Stimulated activated CD8-positive, alpha-beta memory T cell treated with anti-CD3 and anti-CD28 coated beads, Interleukin-15, amount 100 ng/mL, for 24 hours (primary cell): ENCODE results near the gene ATP8A2.
"Not testable (repeated sequence)": the region's sequence is repeated elsewhere in the genome, so short reads cannot be mapped to it uniquely, and the experiment has no call there.

Source experiments
- DNase-seq: peaks from one replicate; pipeline ENCODE4 v3.0.0-alpha.2; 2020; ENCODE audit warnings: low read depth

Gene ATP8A2

DNA sequence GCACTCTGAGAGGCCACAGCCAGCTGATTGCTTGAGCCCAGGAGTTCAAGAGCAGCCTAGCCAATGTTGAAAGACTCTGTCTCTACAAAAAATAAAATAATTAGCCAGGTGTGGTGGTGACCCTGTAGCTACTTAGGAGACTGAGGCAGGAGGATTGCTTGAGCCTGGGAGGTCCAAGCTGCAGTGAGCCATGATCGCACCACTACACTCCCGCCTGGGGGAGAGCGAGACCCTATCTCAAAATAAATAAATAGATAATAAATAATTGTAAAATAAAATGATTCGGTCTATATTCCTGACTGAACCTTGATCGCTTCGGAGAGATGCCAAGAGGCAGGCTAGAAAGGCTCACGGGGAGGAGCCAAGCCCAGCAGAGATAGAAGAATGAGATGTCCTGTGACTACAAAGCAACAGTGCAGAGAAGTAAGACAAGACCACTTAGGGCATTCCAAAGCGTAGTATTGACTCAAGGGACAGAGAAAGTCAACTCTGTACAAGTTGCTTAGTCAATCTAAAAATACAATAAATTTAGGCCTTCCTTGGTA, 667.2 kb downstream of the ATP8A2 start:
- DNase-seq = no peak

DNA sequence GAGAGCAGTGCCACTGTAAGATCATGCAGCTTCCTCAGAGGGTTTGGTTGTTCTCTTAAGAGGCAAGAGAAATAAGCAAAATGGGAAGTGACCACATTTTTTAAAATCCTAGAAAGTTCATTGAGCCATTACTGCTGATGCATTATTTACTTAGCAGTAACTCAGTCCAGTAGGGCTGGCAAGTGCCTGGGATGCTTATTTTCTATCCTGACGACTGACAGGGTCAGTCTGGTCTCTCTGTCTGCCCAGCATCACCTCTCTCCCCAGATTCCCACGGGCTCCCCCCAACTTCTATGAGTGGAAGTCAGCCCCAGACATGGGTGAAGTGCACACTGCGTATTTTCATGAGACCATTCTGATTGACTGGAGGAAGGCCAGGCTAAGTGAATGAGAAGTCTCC, 669.7 kb downstream of the ATP8A2 start:
- no peak for DNase-seq

DNA sequence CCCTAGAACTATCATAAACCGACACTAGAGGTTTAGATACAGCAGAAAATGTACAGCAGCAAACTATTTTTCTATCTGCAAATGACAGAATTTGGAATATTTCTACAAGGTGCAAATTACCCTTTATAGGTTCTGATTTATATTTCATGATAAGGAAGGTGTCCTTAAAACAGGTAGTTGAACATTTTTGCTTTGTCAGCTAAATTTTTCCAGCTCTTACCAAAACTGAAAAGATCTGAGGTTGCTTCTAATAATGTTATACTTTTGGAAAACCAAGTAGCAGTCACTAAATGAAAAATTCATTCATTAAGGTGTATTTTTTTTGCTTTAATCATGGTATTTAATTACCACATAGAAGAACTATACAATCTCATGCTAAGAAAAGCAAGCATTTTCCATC, 671.0 kb downstream of the ATP8A2 start:
- DNase-seq = no peak

DNA sequence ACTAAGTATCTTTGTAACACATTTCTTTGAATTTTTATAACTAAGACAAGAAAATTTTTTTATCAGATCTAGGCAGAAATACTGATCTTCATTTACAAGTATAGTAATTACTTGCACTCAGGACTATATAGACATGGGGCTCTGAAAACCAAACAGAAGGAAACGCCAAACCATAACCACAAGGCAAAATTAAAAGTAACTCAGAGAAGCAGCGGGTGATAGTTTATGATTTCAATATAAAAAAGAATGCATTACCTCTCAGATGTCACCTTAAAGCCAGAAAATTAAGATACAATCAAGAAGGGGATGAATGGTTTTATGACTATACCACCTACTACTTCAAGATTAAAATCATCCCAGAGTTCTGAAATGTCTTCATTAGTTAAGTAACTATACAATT, 673.4 kb downstream of the ATP8A2 start:
- no peak for DNase-seq

DNA sequence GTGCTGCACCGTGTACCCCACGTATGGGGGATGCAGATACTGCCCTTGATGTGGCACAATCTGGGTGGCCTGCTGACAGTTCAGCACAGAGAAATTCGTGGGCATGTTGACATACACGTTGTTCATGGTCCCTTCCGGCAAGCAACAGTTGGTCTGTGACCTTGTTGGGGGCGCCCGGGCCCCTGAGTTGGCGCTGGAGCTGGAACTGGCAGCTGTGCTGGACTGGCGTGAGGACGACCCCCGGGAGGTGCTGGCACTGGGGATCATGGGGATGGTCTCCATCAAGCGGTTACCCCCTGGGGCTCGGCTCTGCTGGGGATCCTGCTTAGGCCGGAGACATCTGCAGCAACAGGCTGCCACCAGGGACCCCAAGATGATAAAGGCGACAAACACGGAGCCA, 674.9 kb downstream of the ATP8A2 start:
- DNase-seq = no peak

DNA sequence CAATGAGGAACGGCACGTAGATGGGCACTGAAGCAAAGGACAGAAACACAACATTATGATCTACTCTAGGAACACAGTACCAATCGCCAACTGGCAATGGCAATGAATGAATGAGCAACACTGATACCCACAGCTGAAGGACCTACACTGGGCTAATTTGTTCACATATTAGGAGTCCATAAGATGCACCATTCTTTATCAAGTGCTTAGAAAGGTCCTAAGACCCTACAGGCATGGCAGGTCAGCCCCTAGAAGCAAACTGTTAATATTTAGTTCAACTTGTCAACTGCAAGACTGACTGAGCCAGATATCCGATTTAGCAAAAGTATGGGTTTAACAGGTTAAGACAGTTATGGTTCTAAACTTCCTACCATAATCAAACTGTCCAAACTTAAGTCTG, 675.3 kb downstream of the ATP8A2 start:
- no peak for DNase-seq

DNA sequence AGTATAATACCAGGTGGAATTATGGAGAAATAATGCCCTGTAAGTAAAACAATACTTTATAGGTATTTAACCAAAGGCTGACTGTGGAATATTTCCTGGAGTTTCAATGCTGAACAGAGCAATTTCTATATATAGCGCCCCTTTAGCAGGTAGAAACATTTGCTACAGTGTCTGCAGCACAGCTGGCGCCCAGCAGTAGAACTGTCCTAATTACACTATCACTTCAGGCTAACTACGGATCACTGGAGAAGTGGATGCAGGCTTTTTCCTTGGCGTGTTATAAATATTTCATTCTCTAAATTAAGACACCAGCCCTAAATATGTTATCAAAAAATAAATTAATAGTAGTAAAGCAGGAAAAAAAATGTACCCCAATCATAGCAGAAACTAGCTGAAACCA, 677.0 kb downstream of the ATP8A2 start:
- no peak for DNase-seq

DNA sequence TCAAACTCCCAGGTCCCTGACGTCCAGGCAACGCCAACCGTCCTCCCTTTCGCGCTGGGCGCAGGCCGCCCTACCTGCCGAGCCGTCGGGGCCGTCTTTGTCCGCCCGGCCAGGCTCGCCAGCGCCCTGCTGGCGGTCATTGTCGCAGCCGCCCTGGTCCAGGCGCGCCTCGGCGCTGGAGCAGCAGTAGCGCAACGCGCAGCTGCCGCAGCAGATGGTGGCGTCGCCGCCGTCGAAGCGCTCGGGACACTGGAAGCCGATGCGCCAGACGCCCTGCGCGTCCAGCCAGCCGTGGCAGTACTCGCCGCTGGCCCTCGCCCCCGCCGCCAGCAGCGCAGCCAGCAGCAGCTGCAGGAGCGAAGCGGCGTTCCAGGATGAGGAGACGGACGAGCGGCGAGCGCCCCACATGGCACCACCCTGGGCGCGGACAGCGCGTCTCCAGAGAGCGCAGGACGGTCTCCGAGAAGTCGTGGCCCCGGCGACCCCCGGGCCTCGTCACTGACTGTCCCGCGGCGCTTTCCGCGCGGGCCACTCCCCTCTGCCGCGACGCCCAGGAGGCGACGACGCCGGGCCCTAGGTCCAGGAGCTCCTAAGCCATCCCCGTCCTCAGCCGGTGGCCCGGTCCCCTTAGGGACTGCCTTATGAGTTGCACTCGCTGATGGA, 678.9 kb downstream of the ATP8A2 start:
- DNase-seq = no peak

DNA sequence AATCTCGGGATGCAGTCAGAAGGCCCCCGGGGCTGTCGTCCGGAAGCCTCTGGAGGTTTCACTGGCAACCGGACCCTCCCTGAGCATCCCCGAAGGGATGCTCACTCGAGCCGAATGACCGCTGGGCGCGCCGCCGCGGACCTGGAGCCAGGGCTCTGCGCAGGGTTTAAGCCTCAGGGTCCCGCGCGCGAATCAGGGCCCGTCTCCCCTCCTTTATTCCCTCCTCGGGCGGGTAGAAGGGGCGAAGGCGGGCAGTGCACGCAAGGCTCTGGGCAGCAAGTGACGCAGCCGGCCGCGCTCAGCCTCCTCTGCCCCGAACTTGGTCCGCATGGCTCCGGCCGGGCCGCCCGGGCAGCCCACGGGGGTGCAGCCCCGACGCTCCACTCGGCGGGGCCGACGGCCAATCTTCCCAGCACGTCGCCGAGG, 679.5 kb downstream of the ATP8A2 start:
- DNase-seq = no peak

DNA sequence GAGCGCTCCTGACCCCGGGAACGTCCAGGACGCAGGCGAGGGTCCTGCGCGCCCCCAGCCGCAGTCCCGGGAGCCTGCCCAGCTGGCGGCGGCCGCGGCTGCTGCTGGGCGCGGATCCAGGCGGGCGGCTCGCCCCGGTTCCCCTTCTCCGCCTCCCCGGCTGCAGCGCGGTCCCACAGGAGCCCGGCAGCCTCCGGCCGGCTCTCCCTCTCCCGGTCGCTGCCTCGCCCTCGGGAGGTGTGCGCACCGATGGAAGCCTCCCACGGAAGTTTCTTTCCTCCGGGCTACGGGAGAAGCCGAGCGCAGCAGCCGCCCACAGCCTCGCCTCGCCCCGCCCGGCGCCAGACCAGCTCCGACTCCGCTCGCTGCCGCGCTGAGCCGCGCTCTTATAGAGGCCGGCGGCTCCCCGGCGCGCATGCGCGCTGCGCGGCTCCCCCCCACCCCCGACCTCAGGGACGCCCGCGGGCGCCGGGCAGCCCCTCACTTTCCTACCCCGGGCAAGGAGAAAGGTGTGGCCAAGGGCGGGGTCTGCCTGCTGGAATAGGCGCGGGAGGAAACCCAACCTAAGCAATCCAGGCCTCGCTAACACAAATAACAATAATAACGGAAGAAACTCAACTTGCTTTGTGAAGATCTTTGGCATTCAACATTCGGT, 680.0 kb downstream of the ATP8A2 start, which contains the start of gene SHISA2:
SHISA2 (minus strand) TSS at position 360 of the 655 bp plus-strand sequence. CDS start 1,041 bp downstream, outside the sequence.
- DNase-seq = no peak

DNA sequence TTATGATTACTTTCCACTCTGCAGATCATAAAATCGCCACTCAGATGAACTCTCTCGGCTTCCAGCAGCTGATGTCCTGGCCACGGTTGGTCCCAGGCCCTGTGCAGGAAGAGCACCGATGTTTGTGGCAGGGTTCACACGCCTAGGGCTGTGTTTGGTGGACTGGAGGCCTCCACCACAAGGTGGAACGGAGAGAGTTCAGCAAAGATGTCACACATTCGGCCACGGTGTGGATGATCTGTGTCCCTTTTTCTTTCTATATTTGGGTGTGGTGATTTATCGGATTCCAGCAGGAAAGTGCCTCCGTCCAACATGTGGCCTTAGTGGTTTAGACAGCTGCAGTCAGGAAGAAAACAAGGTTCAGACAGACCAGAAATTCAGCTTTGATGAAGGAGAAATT, 680.6 kb downstream of the ATP8A2 start:
- no peak for DNase-seq

DNA sequence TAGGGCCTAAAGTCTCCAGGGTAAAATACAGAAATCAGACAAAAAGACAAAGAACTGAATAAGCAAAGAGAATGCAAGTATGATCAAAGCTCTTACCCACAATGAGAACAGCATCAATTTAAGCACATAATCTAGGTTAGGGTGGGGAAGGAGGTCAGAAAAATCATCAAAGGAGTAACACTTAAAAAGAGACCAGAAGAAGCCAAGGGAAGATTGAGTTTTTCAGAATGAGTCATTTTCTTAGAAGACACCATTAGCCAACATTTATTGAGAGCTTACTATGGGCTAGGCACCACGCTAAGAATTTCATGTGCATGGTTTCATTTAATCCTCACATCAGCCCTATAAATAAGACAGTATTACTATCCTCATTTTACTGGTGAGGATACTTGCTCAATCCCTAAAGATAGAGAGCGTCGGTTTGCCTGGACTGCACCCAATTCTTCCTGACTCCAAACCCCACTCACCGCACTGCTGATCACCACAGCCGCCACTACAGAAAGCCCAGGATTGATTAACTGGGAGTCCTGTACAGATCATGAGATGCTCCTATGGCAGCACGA, 681.7 kb downstream of the ATP8A2 start:
- DNase-seq = no peak

DNA sequence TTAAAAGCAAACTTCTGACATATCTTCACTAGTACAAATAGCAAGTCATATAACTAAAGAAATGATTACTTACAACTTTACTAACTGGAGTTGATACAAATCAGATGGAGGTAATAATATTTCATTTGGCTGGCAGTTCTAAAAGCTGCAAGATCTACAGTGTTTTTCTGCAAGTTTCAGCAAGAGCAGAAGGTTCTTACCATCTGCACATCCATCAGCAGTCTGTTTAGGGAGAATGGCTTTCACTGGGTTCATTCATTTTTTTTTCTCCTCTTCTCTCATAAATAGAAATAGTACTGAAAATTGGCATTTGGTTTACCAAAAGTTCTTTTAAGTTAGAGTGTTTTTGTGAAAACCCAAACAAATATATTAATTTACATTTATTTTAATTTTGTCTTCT, 683.1 kb downstream of the ATP8A2 start:
- no peak for DNase-seq

DNA sequence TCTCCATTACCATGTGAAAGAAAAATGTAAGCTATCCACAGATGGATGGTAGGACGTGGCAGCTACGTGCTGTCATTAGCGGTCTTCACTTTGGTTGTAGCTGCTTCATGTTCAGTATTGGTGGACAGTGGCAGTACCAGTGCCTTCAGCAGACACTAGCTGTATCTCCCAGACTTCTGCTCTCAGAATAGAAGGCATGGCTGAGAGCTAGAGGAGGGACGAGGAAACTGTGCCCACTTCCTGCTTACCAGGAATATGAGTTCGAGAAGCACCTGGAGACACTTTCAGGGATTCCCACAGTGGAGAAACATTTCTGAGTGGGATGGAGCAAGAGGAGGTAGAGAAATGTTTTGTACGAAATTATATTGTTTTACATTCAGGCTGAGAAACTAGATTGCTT, 686.9 kb downstream of the ATP8A2 start:
- DNase-seq = no peak

DNA sequence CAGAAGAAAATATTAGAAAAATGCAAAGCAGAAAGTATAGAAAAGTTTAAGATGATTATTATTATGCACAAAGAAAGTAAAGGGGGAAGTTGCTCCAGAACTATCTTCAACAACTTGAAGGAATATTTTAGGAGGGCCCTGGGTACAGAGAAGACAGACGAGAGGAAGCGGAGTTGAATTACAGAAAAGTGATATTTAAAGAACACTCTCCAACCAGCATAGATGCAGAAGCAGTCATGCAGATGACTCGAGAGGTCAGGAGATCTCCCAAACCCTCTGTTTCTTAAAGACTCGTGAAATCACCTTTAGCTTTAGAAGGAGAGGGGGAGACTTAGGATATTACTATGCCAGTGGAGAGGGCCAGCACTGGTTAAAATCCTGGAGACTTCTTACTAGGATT, 688.6 kb downstream of the ATP8A2 start:
- DNase-seq = no peak

DNA sequence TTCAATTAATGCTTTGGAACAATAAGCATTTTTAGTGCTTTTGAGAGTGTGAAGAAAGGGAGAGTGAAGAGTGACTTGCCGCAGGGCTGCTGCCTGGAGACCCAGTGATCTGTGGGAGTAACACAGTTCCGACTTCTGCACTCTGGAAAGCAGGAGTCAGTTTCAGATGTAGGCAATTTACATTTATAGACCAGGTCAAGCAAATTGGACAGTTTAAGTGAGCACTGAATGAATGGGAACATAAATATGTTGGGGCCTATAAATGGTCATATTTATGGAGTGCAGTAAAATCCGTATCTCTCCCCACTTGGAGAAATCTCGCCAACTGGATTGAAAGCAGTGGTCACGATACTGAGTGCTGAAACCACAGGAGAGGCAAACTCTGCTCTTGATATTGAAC, 689.5 kb downstream of the ATP8A2 start:
- no peak for DNase-seq

DNA sequence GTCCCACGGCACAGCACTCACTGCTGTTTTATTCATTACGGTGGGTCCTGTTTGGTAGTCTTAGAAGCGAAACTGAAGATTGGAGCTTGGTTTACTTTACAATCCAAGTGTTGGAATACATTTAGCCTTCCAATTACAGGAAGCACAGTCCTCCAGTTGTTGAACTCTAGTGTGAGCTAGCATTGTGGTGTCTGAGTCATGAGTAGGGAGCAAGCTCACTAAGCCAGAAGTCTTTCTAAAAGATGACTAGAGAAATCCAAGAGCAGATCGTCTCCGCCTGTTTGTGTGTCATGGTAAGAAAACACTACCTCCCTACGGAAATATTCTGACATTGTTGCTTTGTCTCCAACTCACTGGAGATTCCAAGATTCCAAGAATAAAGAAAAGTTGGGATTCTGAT, 690.2 kb downstream of the ATP8A2 start:
- DNase-seq = no peak

DNA sequence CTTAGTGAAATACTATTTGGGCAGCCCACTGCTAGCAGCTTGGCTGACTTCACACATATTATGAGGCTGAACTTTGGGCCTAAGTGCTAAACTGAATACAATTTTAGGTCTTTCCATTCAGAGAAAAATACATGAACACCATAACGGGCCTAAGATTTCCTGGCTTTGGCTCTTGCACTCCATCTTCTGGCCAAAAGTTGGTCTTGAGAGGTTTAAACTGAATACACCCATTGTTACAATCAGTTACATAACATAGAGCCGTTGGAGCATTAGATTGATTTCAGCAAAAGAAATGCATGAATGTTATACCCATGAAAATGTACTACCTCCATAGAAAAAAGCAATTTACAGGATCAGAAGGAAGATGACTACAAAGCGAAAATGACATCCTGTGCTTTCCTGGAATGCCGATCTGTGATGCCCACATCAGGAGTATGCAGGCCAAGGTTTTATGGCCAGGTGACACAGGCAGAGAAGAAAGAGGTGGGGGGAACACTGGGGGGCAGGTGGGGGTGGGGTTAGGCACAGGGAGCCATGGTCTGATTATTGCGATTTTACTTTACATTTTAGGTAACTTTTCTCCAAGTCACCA, 691.2 kb downstream of the ATP8A2 start:
- no peak for DNase-seq

DNA sequence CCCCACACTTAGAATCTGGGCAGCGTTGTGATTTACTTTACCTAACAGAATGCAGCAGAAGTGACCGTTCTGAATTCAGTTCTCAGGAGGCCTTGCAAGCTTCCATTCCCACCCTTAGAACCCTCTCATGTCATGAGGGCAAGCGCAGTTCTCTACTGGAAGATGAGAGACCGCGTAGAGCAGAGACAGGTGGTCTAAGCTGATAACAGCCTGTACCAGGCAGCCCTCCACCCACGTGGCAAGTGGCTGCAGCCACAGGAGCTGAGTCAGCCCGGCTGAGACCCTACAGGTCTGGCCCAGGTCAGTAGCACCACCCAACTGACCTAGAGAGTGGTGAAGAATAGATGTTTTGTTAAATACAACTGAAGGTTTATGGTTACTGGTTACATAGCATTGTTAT, 694.7 kb downstream of the ATP8A2 start:
- not testable (repeated sequence) for DNase-seq

DNA sequence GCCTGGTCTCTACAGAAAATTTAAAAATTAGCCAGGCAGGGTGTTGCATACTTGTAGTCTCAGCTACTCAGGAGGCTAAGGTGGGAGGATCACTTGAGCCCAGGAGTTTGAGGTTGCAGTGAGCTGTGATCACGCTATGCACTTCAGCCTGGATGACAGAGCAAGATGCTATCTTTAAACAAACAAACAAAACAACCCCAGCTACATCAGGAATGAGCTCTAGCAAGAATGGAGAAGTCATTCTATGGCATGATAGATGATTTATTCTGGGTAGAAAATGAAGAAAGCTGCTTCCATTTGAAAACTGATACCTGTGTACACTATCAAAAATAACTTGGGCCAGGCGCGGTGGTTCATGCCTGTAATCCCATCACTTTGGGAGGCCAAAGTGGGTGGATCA, 695.8 kb downstream of the ATP8A2 start:
- DNase-seq = no peak

DNA sequence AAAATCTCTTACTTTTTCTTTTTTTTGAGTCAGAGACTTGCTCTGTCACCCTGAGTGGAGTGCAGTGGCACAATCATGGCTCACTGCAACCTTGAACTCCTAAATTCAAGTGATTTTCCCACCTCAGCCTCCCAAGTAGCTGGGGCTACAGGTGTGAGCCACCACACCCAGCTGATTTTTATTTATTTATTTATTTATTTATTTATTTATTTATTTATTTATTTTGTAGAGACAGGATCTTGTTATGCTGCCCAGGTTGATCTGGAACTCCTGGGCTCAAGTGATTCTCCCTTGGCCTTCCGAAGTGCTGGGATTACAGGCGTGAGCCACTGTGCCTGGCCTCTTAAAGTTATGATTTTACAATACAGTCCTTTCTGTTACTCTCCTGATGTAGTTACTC, 696.6 kb downstream of the ATP8A2 start:
- DNase-seq = not testable (repeated sequence)

DNA sequence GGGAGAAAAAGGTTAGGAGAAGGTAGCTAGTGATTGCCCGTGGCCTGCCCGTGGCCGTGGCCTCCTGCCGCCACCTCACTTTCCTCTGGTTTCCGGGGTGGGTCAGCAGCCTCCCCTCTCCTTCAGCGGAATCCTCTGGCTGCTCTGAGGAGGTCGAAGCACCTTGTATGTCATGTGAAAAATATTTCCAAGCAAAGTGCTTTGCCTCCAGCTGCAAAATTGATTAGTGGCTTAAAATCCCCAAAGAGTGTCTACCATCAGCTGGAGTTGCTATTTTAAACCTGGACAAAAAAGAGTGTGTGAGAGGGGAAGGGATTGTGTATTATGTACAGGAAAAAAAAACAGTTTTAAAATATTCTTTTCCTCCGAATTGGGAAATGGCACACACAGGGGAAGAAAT, 697.9 kb downstream of the ATP8A2 start:
- DNase-seq = not testable (repeated sequence)

DNA sequence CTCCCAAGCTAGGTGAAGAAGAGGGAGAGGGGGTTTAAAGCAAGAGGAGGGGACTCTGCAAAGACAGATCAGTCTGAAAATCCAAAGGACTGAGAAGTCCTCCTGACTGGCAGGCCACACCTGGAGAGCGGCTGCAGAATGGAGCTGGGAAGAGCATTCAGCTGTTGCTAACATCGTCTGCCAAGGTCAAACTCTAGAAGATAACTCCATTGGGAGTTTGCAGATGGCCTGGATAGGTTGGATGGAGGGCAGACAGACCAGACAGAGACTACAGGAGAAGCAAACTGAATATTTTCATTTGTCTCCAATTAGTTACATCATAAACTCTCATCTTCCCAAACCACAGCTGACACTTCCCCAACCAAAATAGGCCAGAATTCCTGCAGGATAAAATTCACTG, 699.9 kb downstream of the ATP8A2 start:
- DNase-seq = no peak
